Measurements from ENCODE around the gene GRM1.

The GRM1 gene

GRCh38 chr6:146305951-146306350 is 277.1 kb downstream of the GRM1 start:
- Histone ChIP-seq H3K9ac (ENCODE audit: insufficient read length, low read depth) (no peak overlapping the region), H3K27me3 (ENCODE audit: insufficient read depth, insufficient read length) (no peaks in the 10 kb centered on the region), H3K9me3 (ENCODE audit: insufficient read depth, low read length) (no peaks in the 10 kb centered on the region), H3K36me3 (ENCODE audit: insufficient read depth, insufficient read length, low read length) (no peaks in the 10 kb centered on the region), H3K4me1 (ENCODE audit: insufficient read depth, insufficient read length) (no peaks in the 10 kb centered on the region), H3K4me3 (ENCODE audit: insufficient read length, low read depth) (no peak overlapping the region)
- DNase-seq (ENCODE audit: low read depth, low spot score): no peak
- TF ChIP-seq SUZ12 (IDR thresholded peaks at IDR 0.05; ENCODE audit: extremely low read depth, insufficient read depth, insufficient read length) (no peak), ZNF274 (IDR thresholded peaks at IDR 0.05; ENCODE audit: low read depth, low read length) (no peak), YY1 (IDR thresholded peaks at IDR 0.05; ENCODE audit: insufficient read depth, insufficient read length) (no peak)

DNA sequence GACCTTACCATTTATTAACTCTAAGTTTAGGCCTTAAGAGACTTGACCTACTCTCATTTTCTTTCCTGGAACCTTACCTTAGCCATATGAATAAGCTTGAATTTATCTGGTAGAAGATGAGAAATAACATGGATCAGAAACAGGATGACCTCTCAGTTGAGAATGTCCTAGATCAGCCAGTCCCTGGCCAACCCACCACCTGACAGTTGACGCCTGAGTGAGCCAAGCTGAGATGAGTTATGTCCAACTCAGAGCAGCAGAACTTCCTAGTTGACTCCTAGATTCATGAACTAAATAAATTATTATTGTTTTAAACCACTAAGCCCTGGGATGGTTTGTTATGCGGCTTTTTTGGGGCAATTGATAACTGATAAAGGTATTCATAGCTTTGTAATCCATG is 281.8 kb downstream of the GRM1 start:
- no peak for DNase-seq (ENCODE audit: low read depth, low spot score)
- Histone ChIP-seq H3K36me3 (ENCODE audit: insufficient read depth, insufficient read length, low read length) (no peaks in the 10 kb centered on the region), H3K9ac (ENCODE audit: insufficient read length, low read depth) (no peak overlapping the region), H3K27me3 (ENCODE audit: insufficient read depth, insufficient read length) (no peaks in the 10 kb centered on the region), H3K9me3 (ENCODE audit: insufficient read depth, low read length) (no peaks in the 10 kb centered on the region), H3K4me3 (ENCODE audit: insufficient read length, low read depth) (no peak overlapping the region), H3K4me1 (ENCODE audit: insufficient read depth, insufficient read length) (no peaks in the 10 kb centered on the region)
- TF ChIP-seq ZNF274 (IDR thresholded peaks at IDR 0.05; ENCODE audit: low read depth, low read length) (no peak), YY1 (IDR thresholded peaks at IDR 0.05; ENCODE audit: insufficient read depth, insufficient read length) (no peak), SUZ12 (IDR thresholded peaks at IDR 0.05; ENCODE audit: extremely low read depth, insufficient read depth, insufficient read length) (no peak)

DNA sequence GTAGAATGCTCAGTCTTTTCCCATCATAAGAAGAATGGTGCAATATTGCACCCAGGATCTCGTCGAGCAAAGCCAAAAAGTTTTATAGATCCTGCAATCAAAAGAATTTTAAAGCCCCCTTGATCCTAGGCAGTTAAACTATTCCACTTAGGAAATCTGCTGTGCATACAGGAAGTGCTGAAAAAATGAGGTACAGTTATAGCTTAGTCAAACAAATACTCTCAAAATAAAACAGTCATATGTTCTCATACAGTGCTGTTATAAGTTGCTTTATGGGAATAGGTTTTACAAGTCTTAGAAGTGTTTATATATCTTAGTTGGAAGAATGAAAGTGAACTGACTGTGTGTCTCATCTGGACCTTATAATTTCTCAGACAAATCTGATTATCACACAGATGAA is 282.2 kb downstream of the GRM1 start:
- H3K9me3 ChIP-seq (ENCODE audit: insufficient read depth, low read length): no peaks in the 10 kb centered on the region
- DNase-seq (ENCODE audit: low read depth, low spot score): no peak
- H3K9ac ChIP-seq (ENCODE audit: insufficient read length, low read depth): no peak overlapping the region
- no peaks in the 10 kb centered on the region for H3K36me3 ChIP-seq (ENCODE audit: insufficient read depth, insufficient read length, low read length)
- H3K4me3 ChIP-seq (ENCODE audit: insufficient read length, low read depth): no peak overlapping the region
- TF ChIP-seq SUZ12 (IDR thresholded peaks at IDR 0.05; ENCODE audit: extremely low read depth, insufficient read depth, insufficient read length) (no peak), YY1 (IDR thresholded peaks at IDR 0.05; ENCODE audit: insufficient read depth, insufficient read length) (no peak), ZNF274 (IDR thresholded peaks at IDR 0.05; ENCODE audit: low read depth, low read length) (no peak)
- H3K4me1 ChIP-seq (ENCODE audit: insufficient read depth, insufficient read length): no peaks in the 10 kb centered on the region
- no peaks in the 10 kb centered on the region for H3K27me3 ChIP-seq (ENCODE audit: insufficient read depth, insufficient read length)

- DNase-seq (ENCODE audit: low read depth, low spot score): no peak
- H3K9me3 ChIP-seq (ENCODE audit: insufficient read depth, low read length): no peaks in the 10 kb centered on the region
Measured at GRCh38 chr6:146312608-146313007, 283.7 kb downstream of the GRM1 start.

GRCh38 chr6:146315381-146316174 is 286.7 kb downstream of the GRM1 start:
- Histone ChIP-seq H3K4me3 (ENCODE audit: insufficient read length, low read depth) (no peak overlapping the region), H3K9ac (ENCODE audit: insufficient read length, low read depth) (no peak overlapping the region), H3K27me3 (ENCODE audit: insufficient read depth, insufficient read length) (no peaks in the 10 kb centered on the region), H3K36me3 (ENCODE audit: insufficient read depth, insufficient read length, low read length) (no peaks in the 10 kb centered on the region), H3K9me3 (ENCODE audit: insufficient read depth, low read length) (no peaks in the 10 kb centered on the region), H3K4me1 (ENCODE audit: insufficient read depth, insufficient read length) (no peaks in the 10 kb centered on the region)
- no peak for TF ChIP-seq YY1 (IDR thresholded peaks at IDR 0.05; ENCODE audit: insufficient read depth, insufficient read length)
- no peak for TF ChIP-seq ZNF274 (IDR thresholded peaks at IDR 0.05; ENCODE audit: low read depth, low read length)
- DNase-seq (ENCODE audit: low read depth, low spot score): no peak

More at GRCh38 chr6:146312608-146313007, 283.7 kb downstream of the GRM1 start:
- no peak overlapping the region for H3K9ac ChIP-seq (ENCODE audit: insufficient read length, low read depth)
- H3K27me3 ChIP-seq (ENCODE audit: insufficient read depth, insufficient read length): no peaks in the 10 kb centered on the region
- no peaks in the 10 kb centered on the region for H3K36me3 ChIP-seq (ENCODE audit: insufficient read depth, insufficient read length, low read length)
- H3K4me3 ChIP-seq (ENCODE audit: insufficient read length, low read depth): no peak overlapping the region
- H3K4me1 ChIP-seq (ENCODE audit: insufficient read depth, insufficient read length): no peaks in the 10 kb centered on the region
- TF ChIP-seq SUZ12 (IDR thresholded peaks at IDR 0.05; ENCODE audit: extremely low read depth, insufficient read depth, insufficient read length) (no peak), YY1 (IDR thresholded peaks at IDR 0.05; ENCODE audit: insufficient read depth, insufficient read length) (no peak), ZNF274 (IDR thresholded peaks at IDR 0.05; ENCODE audit: low read depth, low read length) (no peak)

DNA sequence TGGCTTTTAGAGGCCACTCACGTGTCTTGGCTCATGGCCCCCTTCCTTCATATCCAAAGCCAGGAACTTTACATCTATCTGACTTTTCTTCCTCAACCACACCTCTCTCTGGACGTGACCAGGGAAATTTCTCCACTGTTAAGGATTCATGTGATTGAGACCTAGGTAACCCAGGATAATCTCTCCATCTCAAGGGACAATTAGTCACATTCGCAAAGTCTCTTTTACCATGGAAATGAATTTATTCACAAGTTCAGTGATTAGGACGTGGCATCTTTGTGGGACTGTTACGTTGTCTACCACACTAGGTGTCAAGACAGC is 287.3 kb downstream of the GRM1 start:
- Histone ChIP-seq H3K4me3 (ENCODE audit: insufficient read length, low read depth) (no peak overlapping the region), H3K9ac (ENCODE audit: insufficient read length, low read depth) (no peak overlapping the region), H3K4me1 (ENCODE audit: insufficient read depth, insufficient read length) (no peaks in the 10 kb centered on the region), H3K27me3 (ENCODE audit: insufficient read depth, insufficient read length) (no peaks in the 10 kb centered on the region), H3K9me3 (ENCODE audit: insufficient read depth, low read length) (no peaks in the 10 kb centered on the region), H3K36me3 (ENCODE audit: insufficient read depth, insufficient read length, low read length) (no peaks in the 10 kb centered on the region)
- TF ChIP-seq ZNF274 (IDR thresholded peaks at IDR 0.05; ENCODE audit: low read depth, low read length) (no peak), SUZ12 (IDR thresholded peaks at IDR 0.05; ENCODE audit: extremely low read depth, insufficient read depth, insufficient read length) (no peak), YY1 (IDR thresholded peaks at IDR 0.05; ENCODE audit: insufficient read depth, insufficient read length) (no peak)
- DNase-seq (ENCODE audit: low read depth, low spot score): no peak

DNA sequence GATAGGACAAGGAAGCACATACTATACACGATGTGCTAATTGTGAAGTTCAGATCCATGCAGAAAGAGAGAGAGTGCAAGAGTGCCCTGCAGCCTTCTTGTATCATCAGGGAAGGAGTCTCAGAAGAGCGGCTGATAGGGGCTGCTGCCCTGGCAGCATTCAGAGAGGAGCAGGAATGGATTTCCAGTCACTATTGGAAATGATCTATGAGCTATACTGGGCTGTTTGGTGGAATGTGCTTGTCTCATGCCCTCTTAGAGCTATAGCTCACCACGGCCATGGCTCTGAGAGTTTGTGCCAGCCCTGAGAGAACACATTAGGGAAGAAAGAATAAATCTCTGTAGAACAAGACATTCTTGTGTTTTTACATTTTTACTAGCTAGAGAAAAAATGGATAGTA is 302.2 kb downstream of the GRM1 start:
- Histone ChIP-seq H3K9ac (ENCODE audit: insufficient read length, low read depth) (no peak overlapping the region), H3K4me3 (ENCODE audit: insufficient read length, low read depth) (no peak overlapping the region), H3K9me3 (ENCODE audit: insufficient read depth, low read length) (no peaks in the 10 kb centered on the region), H3K36me3 (ENCODE audit: insufficient read depth, insufficient read length, low read length) (no peaks in the 10 kb centered on the region), H3K4me1 (ENCODE audit: insufficient read depth, insufficient read length) (no peaks in the 10 kb centered on the region), H3K27me3 (ENCODE audit: insufficient read depth, insufficient read length) (no peaks in the 10 kb centered on the region)
- no peak for TF ChIP-seq YY1 (IDR thresholded peaks at IDR 0.05; ENCODE audit: insufficient read depth, insufficient read length)
- TF ChIP-seq ZNF274 (IDR thresholded peaks at IDR 0.05; ENCODE audit: low read depth, low read length): no peak
- TF ChIP-seq SUZ12 (IDR thresholded peaks at IDR 0.05; ENCODE audit: extremely low read depth, insufficient read depth, insufficient read length): no peak
- no peak for DNase-seq (ENCODE audit: low read depth, low spot score)
